GM12878 (cell line): ENCODE measurements around the gene TEDC1. TPM values are rescaled to one million over a fixed set of nuclear protein-coding genes. Genes with fewer than 3 reads are reported as not detected.
A peak's percentile ranks its signal among the peaks of the same experiment; 100 is the strongest.

Experiments
- ATAC-seq: fragments of 200-7000 bp; cut with Tn5 transposase; 3 replicates; pipeline ENCODE4 v1.9.1; 2020; ENCODE audit warnings: mild to moderate bottlenecking, moderate library complexity
- BruUV-seq: library from RNA; stranded (reverse); fragments of 400-500 nt; replicated peaks from 2 replicates; lab custom pipeline; 2021; lab: Mats Ljungman, UMichigan
- CTCF ChIA-PET: fragments of 300-600 bp; sonication (Branson Sonifier 250); formaldehyde crosslinking; extraction: SDS; loops from one replicate; lab custom pipeline; 2021; ENCODE audit warnings: inconsistent platforms; lab: Yijun Ruan, JAX
- POLR2A ChIA-PET: fragments of 350-600 bp; formaldehyde crosslinking; extraction: SDS; loops from one replicate; lab custom pipeline; 2021; ENCODE audit warnings: inconsistent platforms; lab: Charles Lee
- RAD21 ChIA-PET: fragments of 300-600 bp; sonication (Branson Sonifier 250); formaldehyde crosslinking; loops from one replicate; lab custom pipeline; 2023; ENCODE audit warnings: antibody characterized with exemption; ENCODE audit not compliant: unreplicated experiment; lab: Charles Lee
- SMC1A ChIA-PET: fragments of 300-600 bp; sonication (Branson Sonifier 250); formaldehyde crosslinking; loops from one replicate; lab custom pipeline; 2023; ENCODE audit not compliant: unreplicated experiment, uncharacterized antibody; lab: Charles Lee
- DNase-seq: peaks from one replicate; pipeline ENCODE4 v3.0.0-alpha.2; 2011; ENCODE audit warnings: low read depth, low spot score
- FAIRE-seq: peaks from 3 replicates; lab custom pipeline; 2011; peaks lifted over from hg19 to GRCh38; lab: Jason Lieb, UNC
- H2AFZ ChIP-seq: 2 replicates; pipeline ENCODE4 v1.6.0; 2011; ENCODE audit warnings: low read depth, low read length, control low read depth; ENCODE audit not compliant: control insufficient read depth
- H3K27ac ChIP-seq: 2 replicates; pipeline ENCODE4 v1.5.1; 2011; ENCODE audit warnings: control low read depth; ENCODE audit not compliant: control insufficient read depth, insufficient read depth
- H3K27me3 ChIP-seq, 2 experiments: replicated peaks in 1 of 2; 2 replicates each; pipeline versions ENCODE4 v1.6.0 to v1.6.1; 2011; ENCODE audit warnings: low read length in 1 of 2; ENCODE audit not compliant: control insufficient read depth in 2 of 2, insufficient read depth in 2 of 2
- H3K36me3 ChIP-seq, 2 experiments: 2 replicates each; pipeline ENCODE4 v1.5.1; 2011; ENCODE audit warnings: low read length in 1 of 2; ENCODE audit not compliant: control insufficient read depth in 2 of 2, insufficient read depth in 2 of 2
- H3K4me1 ChIP-seq: 2 replicates; pipeline ENCODE4 v1.6.1; 2011; ENCODE audit warnings: mild to moderate bottlenecking, low read length, moderate library complexity, mixed read lengths; ENCODE audit not compliant: control insufficient read depth, insufficient read depth
- H3K4me2 ChIP-seq: 2 replicates; pipeline ENCODE4 v1.6.0; 2011; ENCODE audit warnings: control low read depth; ENCODE audit not compliant: control insufficient read depth, insufficient read depth
- H3K4me3 ChIP-seq: fragments of 200-600 bp; sonication (generic); 2 replicates; pipeline ENCODE4 v1.5.1; 2016
- H3K79me2 ChIP-seq: 2 replicates; pipeline ENCODE4 v1.6.0; 2011; ENCODE audit warnings: low read length; ENCODE audit not compliant: control insufficient read depth, insufficient read depth
- H3K9ac ChIP-seq: 2 replicates; pipeline ENCODE4 v1.8.0; 2011; ENCODE audit warnings: low read length, control low read depth, mixed read lengths; ENCODE audit not compliant: control insufficient read depth, insufficient read depth
- H3K9me3 ChIP-seq: replicated peaks from 3 replicates; pipeline ENCODE4 v1.5.1; 2011; ENCODE audit warnings: mild to moderate bottlenecking, low read length; ENCODE audit not compliant: control insufficient read depth, insufficient read depth
- H4K20me1 ChIP-seq: 2 replicates; pipeline ENCODE4 v1.6.0; 2011; ENCODE audit not compliant: control insufficient read depth, insufficient read depth
- CEBPB ChIP-seq, 2 experiments: fragments of 150-350 bp in 1 of 2; IDR thresholded peaks; 2 replicates each; pipeline ENCODE4 v1.6.1; 2012 to 2014; ENCODE audit warnings: low read depth in 2 of 2, low read length in 2 of 2, borderline replicate concordance in 1 of 2, inconsistent platforms in 1 of 2
- CHD4 ChIP-seq: fragments of 200-600 bp; sonication (generic); IDR thresholded peaks from 2 replicates; pipeline ENCODE4 v1.6.1; 2016; ENCODE audit warnings: mild to moderate bottlenecking
- DPF2 ChIP-seq: fragments of 450-650 bp; IDR thresholded peaks from 2 replicates; pipeline ENCODE4 v1.6.1; 2017; ENCODE audit warnings: mild to moderate bottlenecking
- FOS ChIP-seq: IDR thresholded peaks from 3 replicates; pipeline ENCODE4 v1.6.1; 2011; ENCODE audit warnings: borderline replicate concordance; ENCODE audit not compliant: insufficient read length; ENCODE audit errors: extremely low read depth
- FOXM1 ChIP-seq: IDR thresholded peaks from 2 replicates; pipeline ENCODE4 v1.6.1; 2012; ENCODE audit warnings: low read depth, mild to moderate bottlenecking, inconsistent platforms, low read length, moderate library complexity
- HCFC1 ChIP-seq: fragments of 150-350 bp; IDR thresholded peaks from 2 replicates; pipeline ENCODE4 v1.6.1; 2014; ENCODE audit warnings: low read length
- SMAD1 ChIP-seq: fragments of 450-650 bp; IDR thresholded peaks from 2 replicates; pipeline ENCODE4 v1.6.1; 2018; ENCODE audit warnings: mild to moderate bottlenecking, low read depth; ENCODE audit not compliant: partially characterized antibody
- YY1 ChIP-seq: IDR thresholded peaks from 2 replicates; pipeline ENCODE4 v1.6.1; 2011; ENCODE audit warnings: low read depth, mild to moderate bottlenecking, low read length
- WGBS: methylation state at CpG from one replicate; pipeline ENCODE4 v1.1.6; 2016; ENCODE audit warnings: low lambda C conversion rate; ENCODE audit not compliant: insufficient replicate concordance, insufficient coverage; ENCODE audit errors: missing lambda C conversion rate; 5-methylcytosine and 5-hydroxymethylcytosine counted together
- in situ Hi-C: fragments of 300-500 bp; cut with MboI; formaldehyde crosslinking; loops from 9 replicates; pipeline ENCODE4 v1.14.3; 2018; ENCODE audit warnings: mixed read lengths
- intact Hi-C: fragments of 100-400 bp; cut with micrococcal nuclease; formaldehyde crosslinking; loops from one replicate; pipeline ENCODE4 v1.14.2; 2022; ENCODE audit not compliant: unreplicated experiment
- polyA plus RNA-seq, 11 experiments: library from polyadenylated mRNA; depleted of rRNA in 4 of 11; unstranded in 6 of 11; stranded (reverse) in 5 of 11; fragments of >200 nt; fragmentation: Nextera tagmentation in 4 of 11; fragmentation: Illumina TruSeq in 1 of 11; extraction: Ambion mirVana in 4 of 11; extraction: Trizol in 1 of 11; gene quantifications; 1 replicate in 1 of 11; 2 replicates in 10 of 11; pipeline versions ENCODE4 v1.2.1 to v1.2.3, GENCODE V29; 2011 to 2016; ENCODE audit warnings: inconsistent platforms in 2 of 11, missing spikeins in 2 of 11, low read depth in 1 of 11
- total RNA-seq, 4 experiments: library from RNA; depleted of rRNA in 3 of 4; stranded (reverse); fragments of >200 nt in 3 of 4; fragmentation: Illumina TruSeq in 1 of 4; extraction: Trizol in 1 of 4; gene quantifications; 2 replicates each; pipeline versions ENCODE4 v1.2.1 to v1.2.3, GENCODE V29; 2013 to 2021

Gene TEDC1
- total and polyA plus RNA-seq, 10 of the 15 experiments (the other 5 are each of a cell fraction or from before 2014, with no cell fraction given), result 0.19 to 34.2 (median 14.5) TPM

GRCh38 chr14:105492031-105492970 lies 1.3 kb downstream of the TEDC1 start:
- POLR2A ChIA-PET, result interaction anchor here (0.6 to 1.1 kb wide), 3 partner anchors 10 to 321 kb away, joined by 3 to 4 read pairs (median 3); no protein-coding TSS in a partner anchor
- WGBS, result 77% methylated on average over 23 of the region's 24 CpGs
- no peak overlapping the region; the same call in 1 of the 2 replicates for H3K9ac ChIP-seq
- in situ Hi-C loops, result no loop called here
- H3K27me3 ChIP-seq, result no peaks in the 10 kb centered on the region
- H3K4me3 ChIP-seq, result peak overlapping the region; percentile 73; the same call in 1 of the 2 replicates
- RAD21 ChIA-PET, result interaction anchor here (0.6 to 2.1 kb wide), 4 partner anchors 10 to 807 kb away, joined by 3 to 9 read pairs (median 4); no protein-coding TSS in a partner anchor
- H3K36me3 ChIP-seq, result no peaks in the 10 kb centered on the region; a peak in 1 of 4 replicates
- H3K79me2 ChIP-seq, result peaks cover 8% of the 10 kb centered on the region
- peaks cover 14% of the 10 kb centered on the region for H3K4me1 ChIP-seq
- BruUV-seq, result no TSS peak
- no peak for ATAC-seq
- no peak for TF ChIP-seq YY1
- TF ChIP-seq CHD4, result no peak
- TF ChIP-seq CEBPB (IDR thresholded peaks at IDR 0.05; ENCODE audit: borderline replicate concordance in 1 of 2, low read depth in 2 of 2, low read length in 2 of 2), result no peak
- TF ChIP-seq FOS, result no peak
- no peak for TF ChIP-seq FOXM1
- no peak for TF ChIP-seq DPF2
- TF ChIP-seq SMAD1, result no peak
- TF ChIP-seq HCFC1, result no peak
- no peak overlapping the region for H2AFZ ChIP-seq
- SMC1A ChIA-PET, result no interaction called here
- no peaks in the 10 kb centered on the region for H3K9me3 ChIP-seq
- CTCF ChIA-PET, result interaction anchor here (0.9 to 4.4 kb wide), 6 partner anchors 11 to 816 kb away, joined by 3 to 103 read pairs (median 3); no protein-coding TSS in a partner anchor
- H3K4me2 ChIP-seq, result peak overlapping the region; percentile 93
- H3K27ac ChIP-seq, result no peak overlapping the region
- no peaks in the 10 kb centered on the region for H4K20me1 ChIP-seq
- DNase-seq, result no peak
- no peak for FAIRE-seq
- intact Hi-C loops, result loop anchor here (5.0 kb wide), 1 partner anchor 35 kb away; the partner anchor contains the start of gene TMEM121
